ENCODE results near the gene GRK4.

GRK4 gene

DNA sequence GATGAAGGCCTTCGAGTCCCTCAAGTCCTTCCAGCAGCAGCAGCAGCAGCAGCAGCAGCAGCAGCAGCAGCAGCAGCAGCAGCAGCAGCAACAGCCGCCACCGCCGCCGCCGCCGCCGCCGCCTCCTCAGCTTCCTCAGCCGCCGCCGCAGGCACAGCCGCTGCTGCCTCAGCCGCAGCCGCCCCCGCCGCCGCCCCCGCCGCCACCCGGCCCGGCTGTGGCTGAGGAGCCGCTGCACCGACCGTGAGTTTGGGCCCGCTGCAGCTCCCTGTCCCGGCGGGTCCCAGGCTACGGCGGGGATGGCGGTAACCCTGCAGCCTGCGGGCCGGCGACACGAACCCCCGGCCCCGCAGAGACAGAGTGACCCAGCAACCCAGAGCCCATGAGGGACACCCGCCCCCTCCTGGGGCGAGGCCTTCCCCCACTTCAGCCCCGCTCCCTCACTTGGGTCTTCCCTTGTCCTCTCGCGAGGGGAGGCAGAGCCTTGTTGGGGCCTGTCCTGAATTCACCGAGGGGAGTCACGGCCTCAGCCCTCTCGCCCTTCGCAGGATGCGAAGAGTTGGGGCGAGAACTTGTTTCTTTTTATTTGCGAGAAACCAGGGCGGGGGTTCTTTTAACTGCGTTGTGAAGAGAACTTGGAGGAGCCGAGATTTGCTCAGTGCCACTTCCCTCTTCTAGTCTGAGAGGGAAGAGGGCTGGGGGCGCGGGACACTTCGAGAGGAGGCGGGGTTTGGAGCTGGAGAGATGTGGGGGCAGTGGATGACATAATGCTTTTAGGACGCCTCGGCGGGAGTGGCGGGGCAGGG lies 111.7 kb downstream of the GRK4 start:
- DNase-seq, result no peak

DNA sequence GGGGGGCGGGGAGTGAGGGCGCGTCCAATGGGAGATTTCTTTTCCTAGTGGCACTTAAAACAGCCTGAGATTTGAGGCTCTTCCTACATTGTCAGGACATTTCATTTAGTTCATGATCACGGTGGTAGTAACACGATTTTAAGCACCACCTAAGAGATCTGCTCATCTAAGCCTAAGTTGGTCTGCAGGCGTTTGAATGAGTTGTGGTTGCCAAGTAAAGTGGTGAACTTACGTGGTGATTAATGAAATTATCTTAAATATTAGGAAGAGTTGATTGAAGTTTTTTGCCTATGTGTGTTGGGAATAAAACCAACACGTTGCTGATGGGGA lies 112.2 kb downstream of the GRK4 start:
- DNase-seq, result no peak

GRCh38 chr4:3077796-3078195 lies 114.4 kb downstream of the GRK4 start:
- no peak for DNase-seq

DNA sequence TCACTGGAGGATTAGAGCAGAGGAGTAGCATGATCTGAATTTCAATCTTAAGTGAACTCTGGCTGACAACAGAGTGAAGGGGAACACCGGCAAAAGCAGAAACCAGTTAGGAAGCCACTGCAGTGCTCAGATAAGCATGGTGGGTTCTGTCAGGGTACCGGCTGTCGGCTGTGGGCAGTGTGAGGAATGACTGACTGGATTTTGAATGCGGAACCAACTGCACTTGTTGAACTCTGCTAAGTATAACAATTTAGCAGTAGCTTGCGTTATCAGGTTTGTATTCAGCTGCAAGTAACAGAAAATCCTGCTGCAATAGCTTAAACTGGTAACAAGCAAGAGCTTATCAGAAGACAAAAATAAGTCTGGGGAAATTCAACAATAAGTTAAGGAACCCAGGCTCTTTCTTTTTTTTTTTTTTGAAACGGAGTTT lies 116.3 kb downstream of the GRK4 start:
- no peak for DNase-seq

DNA sequence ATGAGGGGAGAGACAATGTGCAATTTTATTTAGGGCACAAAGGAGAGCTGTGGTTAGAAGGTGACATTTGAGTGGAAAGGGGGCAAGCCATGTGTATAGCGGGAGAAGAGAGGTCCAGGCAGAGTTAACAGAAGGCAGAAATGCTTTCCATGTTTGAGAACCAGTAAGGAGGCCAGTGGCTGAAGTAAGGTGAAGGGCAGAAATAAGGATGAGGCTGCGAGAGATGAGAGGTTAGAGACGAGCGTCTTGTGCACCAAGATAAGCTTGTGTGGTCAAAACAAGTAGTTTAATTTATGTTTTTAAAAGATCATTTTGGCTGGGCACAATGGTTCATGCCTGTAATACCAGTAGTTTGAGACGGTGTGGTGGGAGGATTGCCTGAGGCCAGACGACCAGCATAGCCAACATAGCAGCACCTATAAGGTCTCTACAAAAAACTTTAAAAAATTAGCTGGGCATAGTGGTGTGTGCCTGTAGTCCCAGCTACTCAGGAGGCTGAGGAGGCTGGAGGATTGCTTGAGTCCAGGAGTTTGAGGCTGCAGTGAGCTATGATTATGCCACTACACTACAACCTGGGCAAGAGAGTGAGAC lies 119.6 kb downstream of the GRK4 start:
- DNase-seq, result no peak

DNA sequence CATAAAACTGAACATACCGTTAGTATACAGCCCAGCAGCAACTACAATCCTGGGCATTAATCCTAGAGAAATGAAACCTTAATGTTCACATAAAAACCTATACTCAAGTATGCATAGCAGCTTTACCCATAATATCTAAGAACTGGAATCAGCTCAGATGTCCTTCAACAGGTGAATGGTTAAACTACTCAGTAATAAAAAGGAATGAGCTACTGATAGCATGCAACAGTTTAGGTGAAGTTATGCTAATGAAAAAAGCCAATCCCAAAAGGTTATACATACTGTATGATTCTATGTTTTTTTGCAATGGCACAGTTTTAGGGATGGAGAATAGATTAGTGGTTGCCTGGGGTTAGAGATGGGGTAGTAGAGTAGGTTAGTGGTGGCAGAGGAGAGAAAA lies 120.4 kb downstream of the GRK4 start:
- no peak for DNase-seq

- DNase-seq, result no peak
These were observed 122.7 kb downstream of the GRK4 start for GRCh38 chr4:3085948-3086670.

- DNase-seq, result no peak
These were observed 123.9 kb downstream of the GRK4 start for GRCh38 chr4:3087115-3087797.
